Mesothelial cell of epicardium (in vitro differentiated cells): ENCODE measurements around the gene OR5AU1. TPM values are rescaled to one million over a fixed set of nuclear protein-coding genes. Genes with fewer than 3 reads are reported as not detected.

ENCODE experiments used
- DNase-seq, 2 experiments: peaks; one replicate each; pipeline ENCODE4 v3.0.0; 2021; ENCODE audit warnings: low spot score in 2 of 2; ENCODE audit not compliant: unreplicated experiment in 2 of 2
- H3K27ac Mint-ChIP-seq: 2 replicates; pipeline ENCODE4 v1.8.0; 2021; ENCODE audit warnings: mixed read lengths
- H3K27me3 Mint-ChIP-seq: 2 replicates; pipeline ENCODE4 v1.8.0; 2021; ENCODE audit warnings: low read depth, mixed read lengths
- H3K36me3 Mint-ChIP-seq: 2 replicates; pipeline ENCODE4 v1.8.0; 2021; ENCODE audit warnings: mixed read lengths
- H3K4me1 Mint-ChIP-seq: 2 replicates; pipeline ENCODE4 v1.8.0; 2021; ENCODE audit warnings: mixed read lengths
- H3K4me3 Mint-ChIP-seq: 2 replicates; pipeline ENCODE4 v1.8.0; 2021; ENCODE audit warnings: mild to moderate bottlenecking, moderate library complexity, mixed read lengths
- H3K9me3 Mint-ChIP-seq: 2 replicates; pipeline ENCODE4 v1.8.0; 2021; ENCODE audit warnings: mixed read lengths
- CTCF ChIP-seq: fragments of 200-600 bp; sonication (generic); IDR thresholded peaks from one replicate; pipeline ENCODE4 v1.5.0; 2021; ENCODE audit warnings: antibody characterized with exemption; ENCODE audit not compliant: unreplicated experiment
- total RNA-seq: library from RNA; stranded (reverse); gene quantifications from 3 replicates; pipeline ENCODE4 v1.2.1, GENCODE V29; 2021

Gene OR5AU1
- total RNA-seq, 1 donor from 2014 or later, result not detected

GRCh38 chr14:21118933-21119332, 36.9 kb downstream of the OR5AU1 start:
- Mint-ChIP-seq H3K4me1 (no peaks in the 10 kb centered on the region), H3K36me3 (no peaks in the 10 kb centered on the region), H3K4me3 (no peak overlapping the region), H3K9me3 (no peaks in the 10 kb centered on the region), H3K27ac (no peak overlapping the region), H3K27me3 (peaks cover 6% of the 10 kb centered on the region)
- no peak for DNase-seq
- TF ChIP-seq CTCF, result no peak

DNA sequence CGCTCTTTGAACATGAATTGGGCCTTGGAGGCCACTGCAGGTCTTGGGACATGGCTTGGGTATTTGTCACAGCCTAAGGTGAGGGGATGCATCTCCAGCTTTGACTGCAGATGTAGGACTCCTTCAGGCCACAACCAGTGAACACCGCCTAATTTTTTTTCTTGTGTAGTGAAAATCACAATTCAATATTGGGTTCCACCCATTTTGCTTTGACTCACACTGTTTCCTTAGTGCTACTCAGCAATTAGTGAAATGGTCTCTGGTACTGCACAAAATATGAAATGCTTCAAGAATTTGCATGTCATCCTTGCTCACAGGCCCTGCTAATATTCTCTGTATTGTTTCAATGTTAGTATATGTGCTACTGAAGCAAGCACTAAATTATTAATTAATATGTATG, 42.5 kb downstream of the OR5AU1 start:
- no peak overlapping the region for H3K4me3 Mint-ChIP-seq
- no peaks in the 10 kb centered on the region for H3K9me3 Mint-ChIP-seq
- no peak overlapping the region for H3K27ac Mint-ChIP-seq
- no peaks in the 10 kb centered on the region for H3K27me3 Mint-ChIP-seq
- DNase-seq, result no peak
- no peak for TF ChIP-seq CTCF
- H3K4me1 Mint-ChIP-seq, result peaks cover 8% of the 10 kb centered on the region
- no peaks in the 10 kb centered on the region for H3K36me3 Mint-ChIP-seq

- H3K27me3 Mint-ChIP-seq, result no peaks in the 10 kb centered on the region
- no peaks in the 10 kb centered on the region for H3K9me3 Mint-ChIP-seq
- no peak overlapping the region for H3K27ac Mint-ChIP-seq
- no peaks in the 10 kb centered on the region for H3K36me3 Mint-ChIP-seq
- no peak for DNase-seq
- no peak for TF ChIP-seq CTCF
- no peak overlapping the region for H3K4me3 Mint-ChIP-seq
- H3K4me1 Mint-ChIP-seq, result peaks cover 17% of the 10 kb centered on the region
These were observed 43.6 kb downstream of the OR5AU1 start for GRCh38 chr14:21112255-21112654.

DNA sequence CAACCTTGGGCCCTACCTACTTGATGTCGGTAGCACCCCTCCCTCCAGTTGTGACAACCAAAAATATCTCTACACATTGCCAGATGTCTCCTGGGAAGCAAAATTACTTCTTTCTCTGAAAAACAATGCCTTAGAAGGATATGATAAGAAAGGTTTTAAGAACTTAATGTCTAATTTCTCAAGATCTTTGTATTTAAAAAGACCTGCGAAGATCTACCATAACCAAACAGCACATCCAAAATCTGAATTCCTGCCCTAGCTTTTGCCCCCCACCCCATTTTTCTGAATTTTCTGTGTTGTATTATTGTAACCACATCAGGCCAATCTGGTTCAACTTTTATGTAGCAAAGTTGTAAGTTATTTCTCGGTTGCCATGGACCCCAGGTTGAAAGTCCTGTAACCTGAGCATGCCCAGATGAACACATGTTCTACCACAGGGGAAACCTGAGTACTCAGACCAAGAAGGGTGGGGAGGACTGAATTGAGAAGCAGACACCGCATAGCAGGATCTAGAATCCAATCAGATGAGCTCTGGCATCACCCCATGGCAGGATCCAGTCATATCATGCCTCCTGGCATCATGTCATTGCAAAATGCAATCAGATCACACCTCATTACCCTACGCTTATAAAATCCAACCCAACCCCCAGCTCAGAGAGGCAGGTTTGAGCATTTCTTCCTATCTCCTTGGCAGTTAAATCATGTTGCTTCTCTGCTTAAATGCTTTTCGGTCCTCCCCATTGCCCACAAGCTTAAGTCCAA, 46.3 kb downstream of the OR5AU1 start:
- DNase-seq, result no peak
- Mint-ChIP-seq H3K27ac (no peak overlapping the region), H3K36me3 (no peaks in the 10 kb centered on the region), H3K4me1 (peaks cover 36% of the 10 kb centered on the region), H3K9me3 (no peaks in the 10 kb centered on the region), H3K4me3 (no peak overlapping the region), H3K27me3 (no peaks in the 10 kb centered on the region)
- no peak for TF ChIP-seq CTCF

DNA sequence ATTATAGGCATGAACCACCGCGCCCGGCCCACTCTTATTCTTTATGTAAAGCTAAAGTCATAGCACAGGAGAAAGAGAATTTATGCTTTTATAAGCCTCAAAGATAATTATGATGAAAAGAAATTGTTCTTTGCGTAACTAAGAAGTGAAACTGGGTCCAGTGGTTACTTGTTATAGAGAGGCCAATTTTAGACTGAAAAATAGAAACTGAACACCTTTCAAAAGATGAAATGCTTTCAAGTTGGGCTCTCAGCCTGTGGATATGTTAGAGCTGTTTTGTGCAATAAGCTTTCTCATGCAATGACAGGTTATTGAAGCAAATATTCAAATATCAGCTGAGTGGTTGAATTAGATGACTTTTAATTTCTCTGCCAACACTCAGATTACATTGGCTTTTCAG, 47.1 kb downstream of the OR5AU1 start:
- no peak overlapping the region for H3K4me3 Mint-ChIP-seq

More for the DNA sequence above, 47.1 kb downstream of the OR5AU1 start:
- TF ChIP-seq CTCF, result no peak
- Mint-ChIP-seq H3K27me3 (no peaks in the 10 kb centered on the region), H3K36me3 (no peaks in the 10 kb centered on the region), H3K27ac (no peak overlapping the region), H3K4me1 (peaks cover 38% of the 10 kb centered on the region), H3K9me3 (no peaks in the 10 kb centered on the region)
- DNase-seq, result no peak
